T1000 (cell line): ENCODE measurements around the gene DAP3.
A peak's percentile ranks its signal among the peaks of the same experiment; 100 is the strongest.
"Not testable (repeated sequence)": the region's sequence is repeated elsewhere in the genome, so short reads cannot be mapped to it uniquely, and the experiment has no call there.

Source experiments
- DNase-seq: peaks from one replicate; lab custom pipeline; 2025; ENCODE audit warnings: mixed read lengths; lab: John Stamatoyannopoulos, UW

The DAP3 gene

DNA sequence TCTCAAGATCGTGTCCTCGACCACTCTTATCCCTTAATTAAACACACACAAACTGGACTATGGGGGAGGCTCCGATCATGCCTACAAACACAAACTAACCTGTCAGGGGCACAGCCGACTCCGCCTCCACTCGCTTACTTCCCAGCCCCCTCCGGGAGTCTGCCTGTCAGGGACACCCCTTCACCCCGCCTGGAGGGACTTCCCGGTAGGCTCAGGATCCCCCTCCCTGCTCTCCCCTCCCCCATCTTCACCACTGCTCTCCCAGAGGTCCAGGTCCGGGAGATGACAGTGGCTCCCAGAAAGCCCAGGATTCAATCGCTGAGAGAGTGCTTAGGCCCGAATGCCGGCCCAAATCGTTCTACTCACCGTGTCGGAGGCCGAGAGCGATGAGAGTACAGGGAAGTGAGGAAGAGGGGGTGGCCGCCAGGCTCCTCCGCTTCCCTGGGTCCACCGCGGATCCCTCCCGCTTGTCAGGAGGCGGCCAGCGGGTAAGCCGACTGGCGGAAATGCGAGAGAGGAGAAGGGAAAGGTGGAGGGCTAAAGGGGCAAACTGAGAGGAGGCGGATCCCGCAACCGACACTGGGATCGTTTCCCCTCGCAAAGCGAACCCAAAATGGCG, 1.1 kb upstream of the DAP3 start:
- not testable (repeated sequence) for DNase-seq

DNA sequence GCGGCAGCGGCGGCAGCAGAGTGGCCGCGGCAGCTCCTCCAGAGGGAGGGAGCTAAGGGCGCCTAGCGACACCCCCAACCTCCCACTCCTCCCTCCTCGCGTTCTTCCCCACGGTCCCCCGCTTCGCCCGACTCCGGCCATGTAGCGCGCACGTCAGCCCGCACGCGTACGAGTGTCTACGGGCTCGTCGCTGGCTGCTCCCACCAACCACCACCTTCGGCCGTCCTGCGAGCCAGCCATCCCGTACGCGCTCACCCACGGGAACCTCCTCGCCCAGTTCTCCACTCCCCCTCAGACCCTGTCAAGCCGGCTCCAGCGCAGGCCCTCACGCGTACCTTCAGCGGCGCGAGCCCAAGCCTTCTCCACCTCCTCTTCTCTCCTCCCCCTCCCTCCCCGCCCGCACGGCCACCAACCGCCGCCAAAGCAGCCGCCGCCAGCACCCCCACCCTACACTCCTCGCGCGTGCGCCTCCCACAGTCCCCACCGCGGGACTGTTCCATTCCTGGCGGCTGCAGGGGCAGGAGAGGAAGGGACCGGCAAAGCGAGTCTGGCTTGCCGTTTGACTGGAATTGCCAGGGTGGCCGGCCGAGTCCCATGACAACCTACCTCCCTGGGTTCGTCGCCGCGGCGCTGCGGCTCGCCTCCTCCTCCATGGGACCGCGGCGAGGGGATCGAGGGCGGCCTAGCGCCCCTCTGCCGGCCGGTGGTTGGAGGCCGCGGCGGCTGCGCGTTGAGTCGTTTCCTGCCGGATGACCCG, 389 bp upstream of the DAP3 start, which contains the start of gene YY1AP1:
YY1AP1 (minus strand) TSS at position 451 of the 757 bp plus-strand sequence. CDS start 8,338 bp downstream, outside the sequence.
- peak; percentile 85 for DNase-seq

DNA sequence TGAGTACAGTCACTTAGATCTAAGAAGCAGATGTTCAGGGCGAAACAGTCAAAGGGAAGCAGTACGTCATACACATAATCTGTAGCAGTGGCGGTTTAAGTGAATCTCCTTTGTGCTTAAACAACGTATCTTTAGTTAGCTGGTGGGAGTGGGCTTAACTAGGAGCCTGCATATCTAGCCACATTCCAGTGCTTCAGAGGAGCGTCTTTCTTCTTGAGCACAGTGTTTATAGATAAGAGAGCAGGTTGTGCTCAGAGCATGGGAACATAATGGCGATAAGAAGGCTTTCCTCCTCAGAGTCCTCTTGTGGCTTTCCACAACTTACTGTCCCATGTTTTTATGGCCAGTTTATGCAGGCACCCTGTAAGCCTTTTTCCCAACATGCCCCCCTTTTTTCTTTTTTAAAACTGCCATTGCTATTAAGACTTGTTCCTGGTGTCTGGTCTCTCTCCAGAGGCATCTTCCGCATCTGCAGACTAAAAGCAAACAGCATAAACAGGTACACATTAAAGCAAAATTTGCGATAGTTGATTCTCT, 3.2 kb downstream of the DAP3 start:
- no peak for DNase-seq

DNA sequence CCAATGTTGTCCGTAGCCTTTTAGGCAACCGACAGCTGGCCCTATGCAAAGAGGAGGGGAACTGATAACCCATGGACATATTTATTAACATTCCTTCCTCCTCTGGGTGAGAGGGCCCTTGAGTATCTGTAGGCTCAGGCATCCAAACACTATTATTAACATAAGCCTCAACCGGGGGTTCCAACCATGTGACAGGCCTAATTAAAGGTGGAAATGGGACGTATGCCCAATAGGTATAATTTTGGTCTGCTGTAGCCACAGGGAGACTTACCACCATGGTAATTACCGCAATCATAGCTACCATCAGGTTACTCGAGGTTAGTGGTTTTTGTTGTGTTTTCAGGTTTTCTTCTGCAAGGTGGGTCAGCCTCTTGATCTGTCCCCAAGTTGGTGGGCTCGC, 5.3 kb downstream of the DAP3 start:
- no peak for DNase-seq

DNA sequence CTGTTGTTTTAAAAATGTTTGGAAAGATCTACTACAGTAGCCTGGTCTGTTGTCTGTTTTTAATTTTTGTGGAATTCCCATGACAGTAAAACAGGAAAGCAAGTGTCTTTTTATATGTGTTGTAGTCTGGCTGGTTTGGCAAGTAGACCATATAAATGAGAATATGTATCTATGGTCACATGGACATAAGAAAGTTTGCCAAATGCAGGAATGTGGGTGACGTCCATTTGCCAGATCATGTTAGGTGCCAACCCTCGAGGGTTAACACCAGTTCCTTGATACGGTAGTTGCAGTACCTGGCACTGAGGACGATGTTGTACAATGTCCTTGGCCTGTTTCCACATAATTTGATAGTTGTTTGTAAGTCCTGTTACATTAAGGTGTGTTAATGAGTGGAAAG, 6.2 kb downstream of the DAP3 start:
- DNase-seq, result no peak

DNA sequence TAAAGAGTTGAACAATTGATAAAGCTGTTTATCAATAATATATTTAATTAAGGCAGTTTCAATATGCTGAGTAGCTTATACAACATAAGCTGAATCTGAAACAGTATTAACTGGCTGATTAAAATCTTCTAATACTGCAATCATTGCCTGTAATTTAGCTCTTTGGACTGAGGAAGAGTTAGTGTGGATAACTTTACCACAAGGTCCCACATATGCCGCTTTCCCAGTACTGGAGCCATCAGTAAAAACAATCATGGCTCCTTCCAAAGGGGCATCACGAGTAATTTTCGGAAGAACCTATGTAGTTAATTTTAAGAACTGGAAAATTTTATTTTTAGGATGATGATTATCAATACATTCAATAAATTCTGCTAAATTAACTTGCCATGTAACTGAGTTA, 6.7 kb downstream of the DAP3 start:
- DNase-seq, result no peak

DNA sequence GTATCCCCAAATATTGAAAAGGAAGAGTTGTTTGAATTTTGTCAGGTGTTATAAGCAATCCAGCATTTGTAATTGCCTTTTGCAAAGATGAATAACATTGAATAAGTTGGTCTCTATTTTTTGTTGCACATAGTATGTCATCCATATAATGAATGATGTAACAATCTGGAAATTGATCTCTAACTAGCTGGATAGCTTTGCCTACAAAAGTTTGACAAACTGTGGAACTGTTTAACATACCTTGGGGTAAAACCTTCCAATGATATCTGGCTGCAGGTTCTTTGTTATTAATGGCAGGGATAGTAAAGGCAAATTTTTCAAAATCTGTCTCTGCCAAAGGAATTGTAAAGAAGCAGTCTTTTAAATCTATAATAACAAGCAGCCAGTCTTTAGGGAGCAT, 7.6 kb downstream of the DAP3 start:
- no peak for DNase-seq

DNA sequence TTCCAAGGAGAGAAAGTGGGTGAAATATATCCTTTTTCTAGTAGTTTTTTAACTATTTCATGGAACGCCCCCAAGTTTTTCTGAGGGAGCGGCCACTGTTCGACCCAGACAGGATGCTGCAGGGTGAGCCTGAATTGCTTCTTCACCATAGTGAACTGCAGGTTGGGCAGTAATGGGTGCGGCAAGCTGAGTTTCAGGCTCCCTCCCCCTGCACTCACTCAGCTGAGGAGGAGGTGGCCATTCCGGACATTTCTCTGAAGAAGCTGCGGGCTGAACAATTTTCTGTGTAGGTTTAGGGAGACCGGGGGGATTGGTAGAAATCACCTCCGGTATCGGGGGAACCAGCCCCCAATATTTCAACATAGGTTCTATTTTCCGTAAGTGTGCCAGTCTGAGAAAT, 8.2 kb downstream of the DAP3 start:
- DNase-seq, result no peak

DNA sequence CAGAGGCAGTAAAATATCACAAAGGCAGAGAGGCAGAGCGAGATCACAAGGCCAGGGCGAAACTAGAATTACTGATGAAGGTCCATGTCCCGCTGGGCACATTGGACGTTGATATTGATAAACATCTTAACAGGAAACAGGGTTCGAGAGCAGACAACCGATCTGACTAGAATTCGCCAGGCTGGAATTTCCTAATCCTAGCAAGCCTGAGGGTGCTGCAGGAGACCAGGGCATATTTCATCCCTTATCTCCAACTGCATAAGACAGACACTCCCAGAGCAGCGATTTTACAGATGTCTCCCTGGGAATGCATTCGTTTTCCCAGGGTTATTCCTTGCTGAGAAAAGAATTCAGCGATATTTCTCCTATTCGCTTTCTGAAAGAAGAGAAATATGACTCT, 8.7 kb downstream of the DAP3 start:
- DNase-seq, result not testable (repeated sequence)

DNA sequence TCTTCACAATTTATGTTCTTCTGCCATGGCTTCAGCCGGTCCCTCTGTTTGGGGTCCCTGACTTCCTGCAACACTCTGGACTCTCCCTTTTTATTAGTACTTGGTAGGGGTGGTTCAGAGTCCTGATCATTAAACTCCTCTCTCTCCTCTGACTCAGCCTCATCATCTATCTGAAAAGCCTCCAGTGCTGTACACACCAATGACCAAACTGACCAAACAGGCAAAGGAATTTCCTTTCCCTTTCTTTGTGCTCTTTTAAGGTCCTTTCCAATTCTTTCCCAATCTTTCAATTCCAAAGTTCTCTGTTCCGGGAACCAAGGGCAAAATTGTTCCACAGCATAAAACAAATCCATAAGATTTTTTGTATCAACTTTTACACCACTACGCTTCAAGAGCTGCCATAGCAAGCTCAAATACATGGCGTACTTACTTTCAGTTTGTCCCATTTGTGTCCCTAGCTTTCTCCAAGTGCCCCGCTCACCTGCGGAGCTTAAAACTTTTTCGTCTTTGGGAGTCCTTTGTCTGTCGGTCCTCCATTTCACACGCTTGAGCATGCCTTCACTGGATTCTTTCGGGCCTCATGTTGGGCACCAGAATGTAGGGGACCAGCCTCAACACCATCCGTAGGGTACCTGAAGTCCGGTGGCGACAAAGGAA, 9.6 kb downstream of the DAP3 start:
- no peak for DNase-seq

DNA sequence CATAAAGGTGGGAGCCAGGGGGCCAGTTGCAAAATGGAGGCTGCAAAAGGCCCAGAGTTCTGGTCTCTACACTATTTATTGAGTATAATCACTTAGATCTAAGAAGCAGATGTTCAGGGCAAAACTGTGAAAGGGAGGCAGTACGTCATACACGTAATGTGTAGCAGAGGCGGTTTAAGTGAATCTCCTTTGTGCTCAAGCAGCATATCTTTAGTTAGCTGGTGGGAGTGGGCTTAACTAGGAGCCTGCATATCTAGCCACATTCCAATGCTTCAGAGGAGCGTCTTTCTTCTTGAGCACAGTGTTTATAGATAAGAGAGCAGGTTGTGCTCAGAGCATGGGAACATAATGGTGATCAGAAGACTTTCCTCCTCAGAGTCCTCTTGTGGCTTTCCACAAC, 10.2 kb downstream of the DAP3 start:
- DNase-seq, result not testable (repeated sequence)

DNA sequence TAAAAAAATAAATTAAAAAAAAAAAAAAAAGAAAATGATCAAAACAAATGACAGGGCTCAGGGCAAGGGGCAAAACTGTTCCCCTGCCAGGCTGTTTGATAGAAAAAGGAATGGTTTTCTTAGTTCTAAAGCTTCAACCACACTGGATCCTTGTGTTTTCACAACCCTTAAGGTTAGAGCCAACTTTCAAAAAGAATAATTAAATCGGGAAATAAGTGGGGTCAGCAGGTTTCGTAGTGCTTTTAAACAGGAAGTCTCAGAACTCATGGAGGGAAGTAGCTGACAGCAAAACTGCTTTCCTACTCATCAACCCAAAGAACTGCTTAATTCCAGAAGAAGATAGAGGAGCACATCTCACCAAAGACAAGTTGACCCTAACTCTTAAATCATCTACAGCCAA, 12.8 kb downstream of the DAP3 start:
- not testable (repeated sequence) for DNase-seq

DNA sequence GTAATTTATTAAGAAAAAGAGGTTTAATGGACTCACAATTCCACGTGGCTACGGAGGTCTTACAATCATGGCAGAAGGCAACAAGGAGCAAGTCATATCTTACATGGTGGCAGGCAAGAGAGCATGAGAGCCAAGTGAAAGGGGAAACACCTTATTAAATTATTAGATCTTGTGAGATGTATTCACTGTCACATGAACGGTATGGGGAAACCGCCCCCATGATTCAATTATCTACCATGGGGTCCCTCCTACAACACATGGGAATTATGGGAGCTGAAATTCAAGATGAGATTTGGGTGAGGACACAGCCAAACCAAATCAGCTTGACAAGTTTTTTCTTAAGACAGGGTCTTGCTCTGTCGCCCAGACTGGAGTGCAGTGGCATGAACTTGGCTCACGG, 14.3 kb downstream of the DAP3 start:
- DNase-seq, result no peak

DNA sequence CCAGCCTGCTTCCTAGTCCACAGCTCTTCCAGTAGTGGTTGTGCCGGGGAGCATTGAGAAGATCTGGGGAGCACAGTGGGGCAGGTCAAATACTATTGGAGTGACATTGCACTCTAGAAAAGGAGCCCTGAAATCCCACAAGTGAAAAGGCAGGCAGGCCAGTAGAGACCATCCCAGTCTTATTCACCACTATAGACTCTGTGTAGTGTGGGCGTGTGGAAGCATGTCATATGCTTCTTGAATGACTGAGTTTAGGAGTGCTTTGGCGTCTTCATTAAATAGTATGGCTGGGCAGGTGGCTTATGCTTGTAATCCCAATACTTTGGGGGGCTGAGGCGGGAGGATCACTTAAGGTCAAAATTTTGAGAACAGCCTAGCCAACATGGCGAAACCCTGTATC, 15.5 kb downstream of the DAP3 start:
- not testable (repeated sequence) for DNase-seq

DNA sequence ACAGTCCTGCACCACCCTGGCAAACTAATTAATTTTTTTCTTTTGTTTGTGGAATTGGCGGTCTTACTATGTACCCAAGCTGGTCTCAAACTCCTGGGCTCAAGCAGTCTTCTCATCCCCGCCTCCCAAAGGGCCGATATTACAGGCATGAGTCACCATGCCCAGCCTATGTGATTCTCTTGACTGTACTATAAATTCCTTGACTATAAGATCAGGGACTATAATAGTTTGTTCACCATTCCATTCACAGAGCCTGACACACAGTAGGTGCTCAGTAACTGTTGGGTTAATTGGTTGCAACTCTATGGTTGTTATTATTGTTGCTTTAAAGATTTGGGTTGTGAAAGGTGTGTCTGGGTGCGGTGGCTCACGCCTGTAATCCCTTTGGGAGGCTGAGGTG, 17.2 kb downstream of the DAP3 start:
- DNase-seq, result peak; percentile 25

DNA sequence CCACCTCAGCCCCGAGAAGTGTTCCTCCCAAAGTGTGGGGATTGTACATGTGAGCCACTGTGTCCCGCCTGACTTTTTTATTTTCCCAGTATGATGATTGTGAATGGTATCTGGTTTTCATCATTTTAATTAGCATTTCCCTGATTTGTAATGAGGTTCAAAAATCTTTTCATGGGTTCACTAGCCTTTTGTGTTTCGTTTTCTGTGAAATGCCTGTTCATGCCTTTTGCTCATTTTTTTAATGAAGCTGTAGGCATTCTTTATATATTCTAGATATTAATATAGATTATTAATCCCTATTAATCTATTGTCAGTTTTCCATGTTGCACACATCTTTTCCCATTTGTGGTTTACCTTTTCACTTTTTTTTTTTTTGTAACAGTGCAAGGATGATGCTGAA, 20.5 kb downstream of the DAP3 start:
- no peak for DNase-seq

DNA sequence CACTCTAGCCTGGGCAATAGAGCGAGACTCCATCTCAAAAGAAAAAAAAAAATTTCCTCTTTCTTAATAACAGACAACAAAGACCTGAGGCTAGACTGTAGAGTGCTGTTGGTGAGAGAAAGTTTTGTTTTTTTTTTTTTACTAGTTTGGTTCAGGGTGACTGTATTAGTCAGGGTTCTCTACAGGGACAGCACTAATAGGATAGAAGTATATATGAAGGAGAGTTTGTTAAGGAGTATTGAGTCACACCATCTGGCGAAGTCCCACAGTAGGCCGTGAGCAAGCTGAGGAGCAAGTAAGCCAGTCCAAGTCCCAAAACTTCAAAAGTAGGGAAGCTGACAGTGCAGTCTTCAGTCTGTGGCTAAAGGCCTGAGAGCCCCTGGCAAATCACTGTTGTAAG, 22.6 kb downstream of the DAP3 start:
- DNase-seq, result not testable (repeated sequence)

DNA sequence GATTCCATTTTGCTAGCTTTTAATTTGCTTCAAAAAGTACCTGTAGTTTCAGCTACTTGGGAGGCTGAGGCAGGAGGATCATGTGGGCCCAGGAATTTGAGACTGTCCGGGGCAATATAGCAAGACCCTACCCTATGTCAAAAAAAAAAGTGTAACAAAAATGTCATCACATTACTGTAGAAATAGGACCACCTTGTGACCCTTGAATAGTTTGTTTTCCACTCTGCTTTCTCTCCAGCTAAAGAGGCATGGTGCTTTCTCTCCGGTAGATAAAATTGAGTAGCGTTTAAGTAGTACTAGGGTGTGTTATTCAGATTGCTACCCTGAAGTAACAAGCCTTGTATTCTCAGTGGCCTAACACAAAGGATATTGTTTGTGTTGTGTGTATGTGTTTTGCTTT, 23.7 kb downstream of the DAP3 start:
- not testable (repeated sequence) for DNase-seq

DNA sequence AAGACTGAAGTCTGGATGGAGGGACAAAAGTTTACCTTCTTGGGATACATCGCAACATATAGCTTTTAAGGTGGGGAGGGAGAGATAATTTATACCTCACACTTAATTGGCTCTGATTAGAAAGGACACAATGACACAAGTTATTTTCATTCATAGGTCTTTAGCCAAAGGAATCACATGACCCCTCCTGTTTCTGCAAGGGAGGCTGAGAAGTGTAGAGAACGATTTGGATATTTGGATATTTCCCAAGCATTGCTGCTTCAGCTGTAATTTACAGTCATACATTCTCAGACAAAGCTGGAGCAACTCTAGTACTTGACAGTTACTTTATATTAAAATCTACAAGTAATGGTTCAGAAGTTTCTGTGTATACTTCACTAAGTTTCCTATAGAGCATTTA, 24.2 kb downstream of the DAP3 start:
- no peak for DNase-seq

DNA sequence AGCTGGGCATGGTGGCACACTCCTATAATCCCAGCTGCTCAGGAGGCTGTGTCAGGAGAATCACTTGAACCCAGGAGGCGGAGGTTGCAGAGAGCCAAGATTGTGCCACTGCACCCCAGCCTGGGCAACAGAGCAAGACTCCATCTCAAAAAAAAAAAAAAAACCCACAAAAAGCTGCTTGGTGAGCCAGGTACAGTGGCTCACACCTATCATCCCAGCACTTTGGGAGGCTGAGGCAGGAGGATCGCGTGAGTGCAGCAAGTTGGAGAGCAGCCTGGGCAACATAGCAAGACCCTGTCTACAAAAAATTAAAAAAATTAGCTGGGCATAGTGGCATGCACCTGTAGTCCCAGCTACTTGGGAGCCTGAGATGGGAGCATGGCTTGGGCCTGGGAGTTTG, 26.2 kb downstream of the DAP3 start:
- not testable (repeated sequence) for DNase-seq

DNA sequence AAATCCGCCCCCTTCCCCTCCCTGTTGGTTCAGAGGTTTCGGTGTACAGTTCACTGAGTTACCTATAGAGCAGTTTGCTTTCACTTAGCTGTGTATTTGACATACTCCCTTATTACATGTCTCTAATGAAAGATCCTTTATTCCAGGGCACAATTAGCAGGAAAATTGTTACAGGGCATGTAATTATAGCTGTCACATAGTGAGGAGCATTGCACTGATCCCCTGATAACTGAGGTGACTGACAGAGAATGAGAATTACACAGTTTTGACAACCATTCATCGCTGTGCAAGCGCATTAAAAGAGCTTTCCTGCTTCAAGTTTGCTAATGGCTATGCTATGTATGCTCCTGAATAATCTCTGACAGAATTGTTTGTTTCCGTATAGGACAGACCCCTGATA, 26.9 kb downstream of the DAP3 start:
- DNase-seq, result no peak

DNA sequence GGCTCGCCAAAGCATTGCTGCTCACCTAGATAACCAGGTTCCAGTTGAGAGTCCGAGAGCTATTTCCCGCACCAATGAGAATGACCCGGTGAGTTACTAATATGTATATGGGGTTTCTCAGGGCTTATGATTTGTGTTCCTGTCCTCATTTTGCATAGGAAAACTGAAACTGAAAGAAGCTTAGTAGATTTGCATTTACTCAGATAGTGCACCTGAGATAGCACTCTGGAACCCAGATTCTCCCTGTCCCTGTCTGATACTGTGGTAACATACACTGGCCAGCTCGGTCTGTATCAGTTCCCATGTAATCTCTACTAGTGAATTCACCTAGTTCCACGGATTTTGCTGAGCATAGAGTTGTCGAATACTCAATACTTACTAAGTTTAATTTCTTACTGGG, 28.1 kb downstream of the DAP3 start:
- DNase-seq, result no peak
